ENCODE measurements around the gene EPHB1.

- TF ChIP-seq TAF1 (IDR thresholded peaks at IDR 0.05; ENCODE audit: borderline replicate concordance, insufficient read depth, low read length), result no peak
- no peak for TF ChIP-seq POLR2AphosphoS5 (IDR thresholded peaks at IDR 0.05; ENCODE audit: low read depth, low read length)
- no peak for TF ChIP-seq REST (IDR thresholded peaks at IDR 0.05; ENCODE audit: insufficient read depth in 1 of 2, low read depth in 2 of 2, low read length in 2 of 2)
Observed at GRCh38 chr3:135034891-135035440, 239.9 kb downstream of the EPHB1 start.

Data from PFSK-1 (cell line).